Calu3 (cell line): ENCODE data around the gene NUTM1. TPM values are rescaled to one million over a fixed set of nuclear protein-coding genes. Genes with fewer than 3 reads are reported as not detected.

Experiments used
- Bru-seq: library from RNA; stranded (reverse); fragments of 400-500 nt; gene quantifications from one replicate; lab custom pipeline; 2021; lab: Mats Ljungman, UMichigan
- BruChase-seq, 2 experiments: library from RNA; stranded (reverse); fragments of 400-500 nt; gene quantifications; one replicate each; lab custom pipeline; 2021; lab: Mats Ljungman, UMichigan
- BruUV-seq: library from RNA; stranded (reverse); fragments of 400-500 nt; replicated peaks from 2 replicates; lab custom pipeline; 2021; lab: Mats Ljungman, UMichigan
- CTCF ChIA-PET: fragments of 300-600 bp; sonication (Branson Sonifier 250); formaldehyde crosslinking; loops from one replicate; lab custom pipeline; 2022; ENCODE audit warnings: antibody characterized with exemption; lab: Charles Lee
- DNase-seq: peaks from one replicate; pipeline ENCODE4 v3.0.0; 2022
- H3K27ac Mint-ChIP-seq: one replicate; pipeline ENCODE4 v1.8.0; 2022; ENCODE audit warnings: mixed read lengths; ENCODE audit not compliant: unreplicated experiment
- H3K27me3 Mint-ChIP-seq: one replicate; pipeline ENCODE4 v1.8.0; 2022; ENCODE audit warnings: mixed read lengths; ENCODE audit not compliant: unreplicated experiment
- H3K36me3 Mint-ChIP-seq: one replicate; pipeline ENCODE4 v1.8.0; 2022; ENCODE audit warnings: mild to moderate bottlenecking, moderate library complexity, mixed read lengths; ENCODE audit not compliant: insufficient read depth, unreplicated experiment
- H3K4me1 Mint-ChIP-seq: one replicate; pipeline ENCODE4 v1.8.0; 2022; ENCODE audit warnings: mild to moderate bottlenecking, low read depth, mixed read lengths; ENCODE audit not compliant: unreplicated experiment
- H3K4me3 Mint-ChIP-seq: one replicate; pipeline ENCODE4 v1.8.0; 2022; ENCODE audit warnings: mild to moderate bottlenecking, low read depth, moderate library complexity, mixed read lengths; ENCODE audit not compliant: unreplicated experiment
- H3K9me3 Mint-ChIP-seq: one replicate; pipeline ENCODE4 v1.8.0; 2022; ENCODE audit warnings: low read depth, mixed read lengths; ENCODE audit not compliant: unreplicated experiment
- intact Hi-C: fragments of 100-400 bp; cut with micrococcal nuclease; formaldehyde crosslinking; loops from one replicate; pipeline ENCODE4 v1.10.0; 2022; ENCODE audit not compliant: unreplicated experiment
- long read RNA-seq: library from polyadenylated mRNA; stranded (forward); transcript quantifications from one replicate; pipeline ENCODE4 v2.0.0, GENCODE V29; 2022
- total RNA-seq: library from RNA; stranded (reverse); gene quantifications from 2 replicates; pipeline ENCODE4 v1.2.3, GENCODE V29; 2022
- TF ChIP-seq, protein P1 (sequence below): fragments of 200-600 bp; IDR thresholded peaks from one replicate; pipeline ENCODE4 v1.8.0; 2022; ENCODE audit warnings: antibody characterized with exemption; ENCODE audit not compliant: unreplicated experiment

The NUTM1 gene
- total RNA-seq (not detected in 2 replicates), Bru-seq, nascent RNA (not detected), BruChase-seq, experiment 1, labeled RNA remaining after a 6-hour chase (not detected), BruChase-seq, experiment 2, labeled RNA remaining after a 2-hour chase (not detected)
- long read RNA-seq: 0 reads

GRCh38 chr15:34342737-34343575 lies at the start of gene NUTM1, which contains the start of gene NOP10:
NUTM1 (plus strand) TSS chr15:34343315; CDS start chr15:34343697, 382 bp downstream.
NOP10 (minus strand) TSS chr15:34343136; CDS start chr15:34343073, 63 bp downstream.
- H3K4me3 Mint-ChIP-seq: no peak within 1 kb of the TSS
- BruUV-seq: no TSS peak
- TF ChIP-seq, protein P1, sequence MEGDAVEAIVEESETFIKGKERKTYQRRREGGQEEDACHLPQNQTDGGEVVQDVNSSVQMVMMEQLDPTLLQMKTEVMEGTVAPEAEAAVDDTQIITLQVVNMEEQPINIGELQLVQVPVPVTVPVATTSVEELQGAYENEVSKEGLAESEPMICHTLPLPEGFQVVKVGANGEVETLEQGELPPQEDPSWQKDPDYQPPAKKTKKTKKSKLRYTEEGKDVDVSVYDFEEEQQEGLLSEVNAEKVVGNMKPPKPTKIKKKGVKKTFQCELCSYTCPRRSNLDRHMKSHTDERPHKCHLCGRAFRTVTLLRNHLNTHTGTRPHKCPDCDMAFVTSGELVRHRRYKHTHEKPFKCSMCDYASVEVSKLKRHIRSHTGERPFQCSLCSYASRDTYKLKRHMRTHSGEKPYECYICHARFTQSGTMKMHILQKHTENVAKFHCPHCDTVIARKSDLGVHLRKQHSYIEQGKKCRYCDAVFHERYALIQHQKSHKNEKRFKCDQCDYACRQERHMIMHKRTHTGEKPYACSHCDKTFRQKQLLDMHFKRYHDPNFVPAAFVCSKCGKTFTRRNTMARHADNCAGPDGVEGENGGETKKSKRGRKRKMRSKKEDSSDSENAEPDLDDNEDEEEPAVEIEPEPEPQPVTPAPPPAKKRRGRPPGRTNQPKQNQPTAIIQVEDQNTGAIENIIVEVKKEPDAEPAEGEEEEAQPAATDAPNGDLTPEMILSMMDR: peak; percentile 52
- no peaks in the 10 kb centered on the region for H3K4me1 Mint-ChIP-seq
- no peaks in the 10 kb centered on the region for H3K9me3 Mint-ChIP-seq
- H3K27ac Mint-ChIP-seq: no peak within 1 kb of the TSS
- CTCF ChIA-PET: interaction anchor here (0.7 to 1.1 kb wide), 2 partner anchors 17 to 456 kb away, joined by 4 to 8 read pairs; no protein-coding TSS in a partner anchor
- no peaks in the 10 kb centered on the region for H3K27me3 Mint-ChIP-seq
- peak; percentile 78 for DNase-seq
- H3K36me3 Mint-ChIP-seq: peaks cover 5% of the 10 kb centered on the region
- intact Hi-C loops: loop anchor here (2.0 kb wide), 1 partner anchor 26 kb away; no protein-coding TSS in a partner anchor

GRCh38 chr15:34297059-34297458 lies 46.1 kb upstream of the NUTM1 start:
- intact Hi-C loops: no loop called here
- no peak overlapping the region for H3K4me3 Mint-ChIP-seq
- DNase-seq: no peak
- H3K9me3 Mint-ChIP-seq: no peaks in the 10 kb centered on the region
- TF ChIP-seq, protein P1: no peak
- no peaks in the 10 kb centered on the region for H3K4me1 Mint-ChIP-seq
- no TSS peak for BruUV-seq
- no peak overlapping the region for H3K27ac Mint-ChIP-seq
- CTCF ChIA-PET: no interaction called here
- H3K36me3 Mint-ChIP-seq: no peaks in the 10 kb centered on the region
- no peaks in the 10 kb centered on the region for H3K27me3 Mint-ChIP-seq

DNA sequence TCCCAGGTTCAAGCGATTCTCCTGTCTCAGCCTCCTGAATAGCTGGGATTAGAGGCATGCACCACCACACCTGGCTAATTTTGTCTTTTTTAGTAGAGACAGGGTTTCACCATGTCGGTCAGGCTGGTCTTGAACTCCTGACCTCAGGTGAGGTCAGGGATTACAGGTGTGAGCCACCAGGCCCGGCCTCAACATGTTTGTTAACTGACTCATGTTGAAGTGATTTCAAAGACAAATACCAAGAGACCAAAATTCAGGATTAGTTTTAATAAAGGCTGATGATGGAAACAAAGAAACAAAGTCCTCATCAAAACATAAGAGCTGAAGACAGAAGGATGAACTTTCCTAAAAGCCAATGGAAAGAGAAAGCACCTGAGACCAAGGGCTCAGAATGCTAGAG lies 42.1 kb upstream of the NUTM1 start:
- Mint-ChIP-seq H3K27ac (no peak overlapping the region), H3K4me1 (no peaks in the 10 kb centered on the region), H3K27me3 (no peaks in the 10 kb centered on the region), H3K9me3 (no peaks in the 10 kb centered on the region), H3K36me3 (no peaks in the 10 kb centered on the region), H3K4me3 (no peak overlapping the region)
- DNase-seq: no peak
- CTCF ChIA-PET: interaction anchor here (0.7 kb wide), 1 partner anchor 416 kb away, joined by 4 read pairs; no protein-coding TSS in a partner anchor
- no TSS peak for BruUV-seq
- intact Hi-C loops: no loop called here
- TF ChIP-seq, protein P1: no peak

GRCh38 chr15:34304613-34305012 lies 38.5 kb upstream of the NUTM1 start:
- H3K4me1 Mint-ChIP-seq: no peaks in the 10 kb centered on the region
- no peaks in the 10 kb centered on the region for H3K36me3 Mint-ChIP-seq
- no peak overlapping the region for H3K27ac Mint-ChIP-seq
- intact Hi-C loops: no loop called here
- H3K4me3 Mint-ChIP-seq: no peak overlapping the region
- no peak for DNase-seq
- CTCF ChIA-PET: no interaction called here
- H3K9me3 Mint-ChIP-seq: no peaks in the 10 kb centered on the region
- BruUV-seq: no TSS peak
- no peaks in the 10 kb centered on the region for H3K27me3 Mint-ChIP-seq
- TF ChIP-seq, protein P1: no peak
